SK-N-MC (cell line): Measurements from ENCODE around the gene DUSP5.

Experiments
- DNase-seq: peaks from one replicate; pipeline ENCODE4 v3.0.0-alpha.2; 2011; ENCODE audit warnings: low read depth, low spot score
- H3K27ac ChIP-seq: fragments of 200-600 bp; sonication (generic); 2 replicates; pipeline ENCODE4 v1.5.1; 2016; ENCODE audit warnings: mixed run types
- H3K36me3 ChIP-seq: fragments of 200-600 bp; sonication (generic); 2 replicates; pipeline ENCODE4 v1.6.1; 2017; ENCODE audit warnings: antibody characterized with exemption, low read length, mixed read lengths; ENCODE audit not compliant: insufficient read depth
- H3K4me3 ChIP-seq: fragments of 200-600 bp; sonication (generic); 2 replicates; pipeline ENCODE4 v1.5.1; 2016
- H3K9ac ChIP-seq: fragments of 200-600 bp; sonication (generic); 2 replicates; pipeline ENCODE4 v1.8.0; 2017; ENCODE audit warnings: mixed run types, mixed read lengths; ENCODE audit not compliant: insufficient read length
- H3K9me3 ChIP-seq: fragments of 200-600 bp; sonication (generic); 2 replicates; pipeline ENCODE4 v1.6.1; 2017; ENCODE audit warnings: low read depth, mild to moderate bottlenecking, antibody characterized with exemption, low read length, moderate library complexity, mixed read lengths
- EZH2 ChIP-seq: fragments of 200-600 bp; sonication (generic); IDR thresholded peaks from one replicate; pipeline ENCODE4 v1.6.1; 2017; ENCODE audit warnings: antibody characterized with exemption
- FOXP2 ChIP-seq: optimal IDR thresholded peaks from 2 replicates; pipeline ENCODE3; 2011; ENCODE audit warnings: mild to moderate bottlenecking, moderate library complexity; ENCODE audit not compliant: insufficient read depth; ENCODE audit errors: extremely low read length, control extremely low read depth
- POLR2AphosphoS5 ChIP-seq: IDR thresholded peaks from 2 replicates; pipeline ENCODE4 v1.6.1; 2012; ENCODE audit warnings: mild to moderate bottlenecking, low read depth, low read length, borderline replicate concordance

DUSP5 gene, protein sequence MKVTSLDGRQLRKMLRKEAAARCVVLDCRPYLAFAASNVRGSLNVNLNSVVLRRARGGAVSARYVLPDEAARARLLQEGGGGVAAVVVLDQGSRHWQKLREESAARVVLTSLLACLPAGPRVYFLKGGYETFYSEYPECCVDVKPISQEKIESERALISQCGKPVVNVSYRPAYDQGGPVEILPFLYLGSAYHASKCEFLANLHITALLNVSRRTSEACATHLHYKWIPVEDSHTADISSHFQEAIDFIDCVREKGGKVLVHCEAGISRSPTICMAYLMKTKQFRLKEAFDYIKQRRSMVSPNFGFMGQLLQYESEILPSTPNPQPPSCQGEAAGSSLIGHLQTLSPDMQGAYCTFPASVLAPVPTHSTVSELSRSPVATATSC

GRCh38 chr10:110497438-110498086 lies at the start of gene DUSP5:
Gene DUSP5 (plus strand): TSS chr10:110497907. CDS start chr10:110498122, 215 bp downstream.
- Histone ChIP-seq H3K4me3 (peak within 1 kb of the TSS; percentile 79), H3K9ac (peak within 1 kb of the TSS; percentile 65), H3K27ac (no peak within 1 kb of the TSS), H3K36me3 (no peaks in the 10 kb centered on the region), H3K9me3 (no peaks in the 10 kb centered on the region)
- TF ChIP-seq POLR2AphosphoS5 (peak; percentile 45; the same call in 1 of the 2 replicates), EZH2 (no peak), FOXP2 (no peak)
- no peak for DNase-seq

- no peak for TF ChIP-seq EZH2
- no peak for TF ChIP-seq POLR2AphosphoS5
- TF ChIP-seq FOXP2, result no peak
- DNase-seq, result no peak
- Histone ChIP-seq H3K9ac (no peak overlapping the region), H3K4me3 (no peak overlapping the region), H3K9me3 (no peaks in the 10 kb centered on the region), H3K36me3 (no peaks in the 10 kb centered on the region), H3K27ac (no peak overlapping the region)
Measured at GRCh38 chr10:110448682-110449418, 48.9 kb upstream of the DUSP5 start.

DNA sequence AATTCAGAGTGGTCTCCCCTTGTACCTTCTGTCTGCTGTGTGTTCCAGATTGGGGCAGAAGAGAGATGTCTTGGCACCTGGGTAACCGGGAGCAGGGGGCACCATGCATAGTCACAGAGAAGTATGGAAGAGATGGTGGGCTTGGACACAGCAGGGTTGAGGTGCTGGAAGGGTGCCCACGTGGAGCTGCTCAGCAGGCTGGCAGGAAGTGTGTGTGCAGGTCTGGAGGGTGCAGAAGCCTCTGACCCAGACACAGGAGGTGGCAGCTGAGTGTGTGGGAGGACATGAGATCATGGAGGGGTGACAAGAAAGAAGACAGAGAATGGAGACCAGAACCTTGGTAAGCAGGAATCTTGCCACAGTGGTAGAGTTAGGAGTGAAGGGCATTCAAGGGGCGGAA lies 42.3 kb upstream of the DUSP5 start:
- Histone ChIP-seq H3K27ac (no peak overlapping the region), H3K9ac (no peak overlapping the region), H3K36me3 (no peaks in the 10 kb centered on the region), H3K4me3 (no peak overlapping the region), H3K9me3 (no peaks in the 10 kb centered on the region)
- DNase-seq, result no peak
- TF ChIP-seq EZH2 (no peak), POLR2AphosphoS5 (no peak), FOXP2 (no peak)

DNA sequence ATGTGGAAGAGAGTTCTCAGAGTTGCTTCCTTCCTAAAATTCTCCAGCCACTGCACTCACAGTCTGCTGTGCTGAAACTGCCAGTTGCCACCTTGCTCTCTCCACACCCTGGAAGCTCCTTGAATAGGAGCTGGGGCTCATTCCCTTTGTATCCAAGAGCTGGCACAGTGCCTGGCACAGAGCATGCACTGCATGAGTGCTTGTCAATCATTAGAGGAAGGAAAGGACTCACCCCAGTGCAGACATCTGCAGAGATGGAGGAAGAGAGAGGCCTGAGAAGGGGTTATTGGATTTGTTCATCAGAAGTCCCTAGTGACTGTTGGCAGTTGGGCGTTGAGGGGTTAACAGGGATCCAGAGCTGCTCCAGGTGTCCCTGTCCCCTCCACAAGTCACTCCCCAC lies 41.7 kb upstream of the DUSP5 start:
- no peak overlapping the region for H3K4me3 ChIP-seq
- DNase-seq, result no peak
- no peaks in the 10 kb centered on the region for H3K36me3 ChIP-seq
- TF ChIP-seq EZH2 (no peak), POLR2AphosphoS5 (no peak), FOXP2 (no peak)
- no peak overlapping the region for H3K27ac ChIP-seq
- no peaks in the 10 kb centered on the region for H3K9me3 ChIP-seq
- H3K9ac ChIP-seq, result no peak overlapping the region

- no peak overlapping the region for H3K27ac ChIP-seq
- DNase-seq, result no peak
- no peak overlapping the region for H3K4me3 ChIP-seq
- no peak overlapping the region for H3K9ac ChIP-seq
- no peak for TF ChIP-seq POLR2AphosphoS5
- no peak for TF ChIP-seq EZH2
- H3K36me3 ChIP-seq, result no peaks in the 10 kb centered on the region
- no peaks in the 10 kb centered on the region for H3K9me3 ChIP-seq
Measured at GRCh38 chr10:110456523-110457091, 41.1 kb upstream of the DUSP5 start.

DNA sequence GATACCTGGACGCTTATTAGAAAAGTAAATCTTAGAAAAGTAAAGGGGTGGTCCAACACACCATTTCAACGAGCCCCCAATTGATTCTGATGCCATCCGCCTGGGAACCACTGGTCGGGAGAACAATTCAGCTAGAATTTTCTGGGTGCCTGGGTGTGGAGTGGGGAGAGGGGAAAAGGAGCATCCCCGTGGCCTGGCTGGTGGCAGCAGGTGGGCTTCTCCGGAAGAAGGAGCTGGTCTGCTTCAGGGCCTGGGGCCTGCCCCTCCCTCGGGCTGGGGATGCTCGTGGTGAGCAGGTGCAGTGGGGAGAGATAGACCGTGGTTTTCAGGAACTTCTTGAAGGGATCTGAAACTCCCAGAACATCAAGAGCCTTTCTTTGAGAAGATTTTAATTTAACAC lies 39.9 kb upstream of the DUSP5 start:
- H3K36me3 ChIP-seq, result no peaks in the 10 kb centered on the region
- H3K9ac ChIP-seq, result no peak overlapping the region
- TF ChIP-seq FOXP2, result no peak
- no peak for TF ChIP-seq EZH2
- TF ChIP-seq POLR2AphosphoS5, result no peak
- DNase-seq, result no peak
- H3K4me3 ChIP-seq, result no peak overlapping the region
- no peak overlapping the region for H3K27ac ChIP-seq
- no peaks in the 10 kb centered on the region for H3K9me3 ChIP-seq

- no peak overlapping the region for H3K27ac ChIP-seq
- DNase-seq, result no peak
- no peaks in the 10 kb centered on the region for H3K36me3 ChIP-seq
- no peaks in the 10 kb centered on the region for H3K9me3 ChIP-seq
- no peak overlapping the region for H3K9ac ChIP-seq
- no peak overlapping the region for H3K4me3 ChIP-seq
- TF ChIP-seq EZH2 (no peak), FOXP2 (no peak), POLR2AphosphoS5 (no peak)
Measured at GRCh38 chr10:110458266-110458920, 39.3 kb upstream of the DUSP5 start.

- no peak for DNase-seq
- no peaks in the 10 kb centered on the region for H3K9me3 ChIP-seq
- no peak overlapping the region for H3K4me3 ChIP-seq
- no peaks in the 10 kb centered on the region for H3K36me3 ChIP-seq
- H3K9ac ChIP-seq, result no peak overlapping the region
- TF ChIP-seq FOXP2 (no peak), EZH2 (no peak), POLR2AphosphoS5 (no peak)
- no peak overlapping the region for H3K27ac ChIP-seq
Measured at GRCh38 chr10:110459600-110459999, 38.1 kb upstream of the DUSP5 start.
